Mononuclear cell (primary cell): ENCODE measurements around the gene TMEM50A. TPM values are rescaled to one million over a fixed set of nuclear protein-coding genes. Genes with fewer than 3 reads are reported as not detected.
A peak's percentile ranks its signal among the peaks of the same experiment; 100 is the strongest.
"Not testable (repeated sequence)": the region's sequence is repeated elsewhere in the genome, so short reads cannot be mapped to it uniquely, and the experiment has no call there.

Source experiments
- H3K27me3 ChIP-seq: 2 replicates; pipeline ENCODE4 v1.6.0; 2011; ENCODE audit warnings: low read length, control low read depth; ENCODE audit not compliant: insufficient read depth
- H3K4me1 ChIP-seq: 2 replicates; pipeline ENCODE4 v1.5.1; 2011; ENCODE audit warnings: mild to moderate bottlenecking, low read length, control low read depth; ENCODE audit not compliant: insufficient read depth
- H3K4me3 ChIP-seq: 2 replicates; pipeline ENCODE4 v1.5.1; 2011; ENCODE audit warnings: mild to moderate bottlenecking, low read length, moderate library complexity
- H3K9me3 ChIP-seq: 2 replicates; pipeline ENCODE4 v1.5.1; 2011; ENCODE audit warnings: low read depth, mild to moderate bottlenecking, control low read depth, low read length
- total RNA-seq: library from RNA; depleted of rRNA; stranded (reverse); fragments of >200 nt; gene quantifications from one replicate; pipeline ENCODE4 v1.2.3, GENCODE V29; 2012

Gene TMEM50A
- total RNA-seq = 136 TPM

DNA sequence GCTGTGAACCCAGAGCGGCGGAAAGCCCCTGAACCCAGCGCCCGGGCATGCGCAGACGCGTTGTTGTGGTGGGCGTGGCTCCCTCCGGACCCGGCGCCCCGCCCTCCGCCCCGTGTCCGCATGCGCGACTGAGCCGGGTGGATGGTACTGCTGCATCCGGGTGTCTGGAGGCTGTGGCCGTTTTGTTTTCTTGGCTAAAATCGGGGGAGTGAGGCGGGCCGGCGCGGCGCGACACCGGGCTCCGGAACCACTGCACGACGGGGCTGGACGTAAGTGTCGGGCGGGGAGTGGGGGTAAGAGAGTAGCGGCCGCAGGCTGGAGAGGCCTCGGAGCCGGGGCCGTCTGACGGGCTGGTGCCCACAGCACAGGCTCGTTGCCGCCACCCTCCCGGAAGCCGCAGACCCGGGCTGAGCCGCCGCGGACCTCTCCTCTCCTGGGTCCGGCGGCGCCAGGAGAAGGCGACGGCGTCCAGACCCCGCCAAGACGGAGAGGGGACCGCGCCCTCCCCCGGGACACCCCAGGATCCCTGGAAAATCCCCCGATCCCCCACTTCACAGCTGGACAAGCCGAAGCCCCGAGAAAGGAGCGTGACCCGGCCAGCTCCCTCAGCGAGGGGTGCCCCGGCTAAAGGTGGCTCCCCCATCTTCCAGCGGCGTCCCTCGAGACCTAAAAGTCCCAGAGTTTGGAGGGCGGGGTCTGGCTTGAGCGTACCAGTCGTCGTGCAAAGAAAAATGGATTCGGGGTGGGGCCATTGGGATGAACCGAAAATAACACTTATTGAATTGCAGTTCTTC, at the start of gene TMEM50A:
Gene TMEM50A (plus strand): TSS at position 147 of the 794 bp plus-strand sequence. CDS start 2,153 bp downstream, outside the sequence.
- H3K9me3 ChIP-seq = no peaks in the 10 kb centered on the region
- peaks cover 20% of the 10 kb centered on the region for H3K4me1 ChIP-seq
- H3K27me3 ChIP-seq = no peaks in the 10 kb centered on the region
- peak within 1 kb of the TSS; percentile 97 for H3K4me3 ChIP-seq

DNA sequence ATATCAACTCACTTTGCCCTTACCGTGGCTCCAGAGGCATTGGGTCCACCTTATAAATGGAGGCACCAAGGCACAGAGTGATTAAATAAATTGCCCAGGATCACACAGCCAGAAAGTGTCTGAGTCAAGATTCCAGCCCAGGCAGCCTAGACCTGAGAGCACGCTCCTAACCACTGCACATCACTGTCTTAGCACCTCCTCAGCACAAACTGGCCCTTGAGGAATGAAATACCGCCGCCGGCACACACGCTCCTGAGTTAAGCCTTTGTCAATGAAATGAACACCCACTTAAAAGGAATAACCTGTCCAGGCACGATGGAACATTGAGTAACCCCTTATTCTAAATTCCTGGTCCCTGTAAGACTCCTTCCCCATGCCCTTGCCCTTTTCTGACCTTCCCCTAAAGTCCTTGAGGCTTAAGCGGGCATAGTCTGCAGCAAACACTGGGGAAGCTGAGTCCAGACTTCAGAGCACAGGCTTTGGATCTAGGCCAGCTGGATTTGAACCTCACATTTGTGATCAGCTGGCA, 49.5 kb upstream of the TMEM50A start:
- H3K27me3 ChIP-seq, H3K4me3 ChIP-seq, H3K9me3 ChIP-seq, H3K4me1 ChIP-seq: not testable (repeated sequence)

DNA sequence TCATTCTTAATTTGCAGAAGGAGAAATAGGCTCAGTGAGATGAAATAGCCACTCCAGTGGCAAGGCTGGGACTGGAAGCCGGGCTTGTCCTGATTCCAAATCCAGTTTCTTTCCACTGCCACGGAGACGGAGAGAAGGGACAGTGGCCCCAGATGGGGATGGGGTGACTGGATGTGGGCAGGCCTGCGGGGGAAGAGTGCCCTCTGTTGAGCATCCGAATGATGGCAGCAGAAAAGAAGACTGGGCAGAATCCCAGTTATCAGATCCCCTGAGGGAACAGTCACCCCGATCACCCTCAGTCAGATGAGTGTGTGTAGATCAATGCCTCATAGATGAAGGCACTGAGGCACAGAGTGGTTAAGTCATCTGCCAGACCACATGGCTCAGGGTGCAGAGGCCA, 48.1 kb upstream of the TMEM50A start:
- H3K9me3 ChIP-seq, H3K4me3 ChIP-seq, H3K4me1 ChIP-seq, H3K27me3 ChIP-seq: not testable (repeated sequence)

DNA sequence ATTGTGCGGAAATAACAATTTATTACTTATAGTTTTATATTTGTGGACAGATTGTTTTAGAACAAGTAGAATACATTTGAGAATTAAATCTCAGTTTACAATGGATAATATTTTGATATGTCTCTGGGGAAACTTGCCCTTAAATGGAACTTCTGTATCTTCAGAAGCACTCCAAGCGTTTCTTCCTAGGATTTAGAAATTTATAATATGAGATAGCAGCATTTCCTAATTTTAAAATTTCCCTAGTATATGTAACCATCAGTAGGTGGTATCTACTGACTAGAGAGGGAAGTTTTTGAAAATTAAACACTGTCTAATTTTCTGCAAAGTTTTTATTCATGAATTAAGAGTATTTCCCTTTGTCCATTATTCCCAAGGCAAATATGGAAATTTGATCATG, 44.7 kb upstream of the TMEM50A start:
- not testable (repeated sequence) for H3K27me3 ChIP-seq, H3K9me3 ChIP-seq, H3K4me3 ChIP-seq, H3K4me1 ChIP-seq

DNA sequence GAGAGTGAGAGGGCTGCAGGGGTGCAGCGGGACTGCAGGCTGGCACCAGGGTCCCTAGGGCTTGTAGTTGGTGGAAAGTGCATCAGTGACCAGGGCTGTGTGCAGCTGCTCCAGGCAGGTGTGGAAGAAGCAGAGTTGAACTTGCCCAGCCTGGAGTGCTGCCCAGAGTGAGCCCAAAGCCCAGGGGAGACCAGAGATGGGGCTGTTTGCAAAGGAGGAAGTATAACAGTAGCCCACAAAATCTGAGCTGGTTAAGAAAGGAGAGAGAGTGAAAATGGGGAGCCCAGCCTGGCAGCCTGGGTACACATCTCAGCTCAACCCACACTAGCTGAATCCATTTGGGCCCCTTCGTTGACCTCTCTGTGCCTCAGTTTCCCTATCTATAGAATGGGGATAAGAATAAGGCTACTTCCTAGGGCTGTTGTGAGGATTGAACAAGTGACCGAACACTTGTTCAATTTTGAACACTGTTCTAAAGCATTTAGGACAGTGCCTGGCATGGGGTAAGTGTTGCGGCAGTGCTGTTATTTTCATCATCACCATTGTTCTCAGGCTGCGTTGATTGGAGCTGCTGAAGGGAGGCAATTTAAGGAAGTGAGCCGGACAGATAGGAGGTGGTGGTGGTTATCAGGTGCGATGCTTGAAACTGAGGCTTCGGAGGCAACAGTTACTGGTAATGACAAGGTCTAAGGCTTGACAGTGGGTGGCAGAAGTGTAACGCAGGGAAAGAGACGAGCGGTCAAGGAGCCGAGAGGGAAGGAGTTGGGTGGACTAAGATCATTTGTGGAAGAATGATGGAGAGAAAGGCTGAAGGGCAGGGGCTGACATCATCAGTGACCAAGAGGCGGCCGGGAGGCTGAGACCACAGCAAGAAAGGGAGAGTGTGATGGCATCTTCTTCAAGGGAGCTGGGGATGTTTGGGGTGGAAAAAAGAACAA, 43.0 kb upstream of the TMEM50A start:
- not testable (repeated sequence) for H3K4me3 ChIP-seq, H3K9me3 ChIP-seq, H3K4me1 ChIP-seq, H3K27me3 ChIP-seq

DNA sequence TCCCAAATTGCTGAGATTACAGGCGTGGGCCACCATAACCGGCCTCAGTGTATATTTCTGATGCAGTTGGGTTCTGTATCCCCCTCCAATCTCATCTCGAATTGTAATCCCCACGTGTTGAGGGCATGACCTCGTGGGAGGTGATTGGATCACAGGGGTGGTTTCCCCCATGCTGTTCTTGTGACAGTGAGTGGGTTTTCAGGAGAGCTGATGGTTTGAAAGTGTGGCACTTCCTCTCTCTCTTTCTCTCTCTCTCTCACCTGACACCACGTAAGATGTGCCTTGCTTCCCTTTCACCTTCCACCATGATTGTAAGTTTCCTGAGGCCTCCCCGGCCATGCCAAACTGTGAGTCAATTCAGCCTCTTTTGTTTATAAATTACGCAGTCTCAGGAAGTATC, 41.6 kb upstream of the TMEM50A start:
- H3K27me3 ChIP-seq, H3K4me3 ChIP-seq, H3K9me3 ChIP-seq, H3K4me1 ChIP-seq: not testable (repeated sequence)

DNA sequence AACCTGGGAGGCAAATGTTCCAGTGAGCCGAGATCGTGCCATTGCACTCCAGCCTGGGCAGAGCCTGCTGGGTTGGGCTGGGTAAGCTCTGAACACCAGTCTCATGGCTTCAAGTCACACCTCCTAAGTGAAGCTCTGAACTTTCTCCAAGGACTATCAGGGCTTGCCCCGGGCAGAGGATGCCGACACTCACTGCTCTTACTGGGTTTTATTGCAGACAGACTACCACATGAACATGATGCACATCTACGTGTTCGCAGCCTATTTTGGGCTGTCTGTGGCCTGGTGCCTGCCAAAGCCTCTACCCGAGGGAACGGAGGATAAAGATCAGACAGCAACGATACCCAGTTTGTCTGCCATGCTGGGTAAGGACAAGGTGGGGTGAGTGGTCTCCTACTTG, 37.4 kb upstream of the TMEM50A start:
- not testable (repeated sequence) for H3K4me1 ChIP-seq, H3K9me3 ChIP-seq, H3K4me3 ChIP-seq, H3K27me3 ChIP-seq

DNA sequence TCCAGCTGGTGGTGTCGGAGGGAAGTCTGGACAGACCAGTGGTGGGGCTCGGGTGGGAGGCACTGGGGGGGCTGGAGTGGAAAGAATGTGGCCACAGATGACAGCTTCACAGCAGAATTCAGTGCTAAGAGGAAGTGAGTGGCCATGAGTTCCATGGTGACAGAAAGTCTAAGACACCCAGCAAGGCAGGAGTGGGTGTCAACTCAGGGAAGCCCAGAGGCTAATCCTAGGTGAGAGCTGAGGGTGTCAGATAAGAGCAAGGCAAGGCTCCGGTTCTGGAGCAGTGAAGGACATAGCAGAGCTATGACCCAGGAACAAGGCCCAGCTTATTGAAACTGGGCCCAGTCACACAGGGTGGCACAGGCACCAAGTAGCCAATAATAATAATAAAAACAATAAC, 35.8 kb upstream of the TMEM50A start:
- H3K4me1 ChIP-seq, H3K9me3 ChIP-seq, H3K27me3 ChIP-seq, H3K4me3 ChIP-seq: not testable (repeated sequence)

DNA sequence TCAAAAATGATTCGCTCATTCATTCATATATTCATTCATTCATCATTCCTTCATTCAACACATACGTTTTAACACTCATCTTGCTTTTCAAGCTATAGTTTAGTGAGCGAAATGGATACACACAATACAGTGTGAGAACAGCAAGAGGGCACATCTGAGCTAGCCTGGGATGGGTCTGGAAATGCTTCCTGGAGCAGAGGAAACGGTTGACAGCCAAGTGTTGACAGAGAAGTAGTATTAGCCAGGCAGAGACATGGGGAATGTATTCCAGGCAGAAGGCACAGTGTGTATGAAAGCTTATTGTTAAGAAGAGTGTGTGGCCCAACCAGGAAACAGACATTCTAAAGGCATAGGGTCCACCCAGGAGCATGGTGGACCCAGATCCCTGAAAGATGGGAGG, 33.2 kb upstream of the TMEM50A start:
- H3K27me3 ChIP-seq, H3K4me1 ChIP-seq, H3K9me3 ChIP-seq, H3K4me3 ChIP-seq: not testable (repeated sequence)

DNA sequence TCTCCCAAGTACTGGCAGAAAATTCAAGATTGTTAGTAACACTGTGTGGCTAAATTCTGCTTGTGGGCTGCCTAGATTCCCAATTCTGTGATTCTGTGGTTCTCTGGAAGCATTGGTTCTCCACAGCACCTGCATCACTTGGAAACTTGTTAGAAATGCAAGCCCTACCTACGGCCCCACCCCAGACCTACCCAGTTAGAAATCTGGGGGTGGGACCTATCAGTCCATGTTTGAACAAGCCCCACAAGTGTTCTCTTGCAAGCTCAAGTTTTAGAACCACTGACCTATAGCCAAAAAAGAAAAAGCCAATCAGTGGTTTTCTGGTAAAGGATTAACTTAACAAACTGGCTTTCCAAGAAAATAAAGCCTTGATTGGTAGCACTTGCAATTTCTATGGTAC, 30.0 kb upstream of the TMEM50A start:
- H3K9me3 ChIP-seq, H3K4me1 ChIP-seq, H3K4me3 ChIP-seq, H3K27me3 ChIP-seq: not testable (repeated sequence)

DNA sequence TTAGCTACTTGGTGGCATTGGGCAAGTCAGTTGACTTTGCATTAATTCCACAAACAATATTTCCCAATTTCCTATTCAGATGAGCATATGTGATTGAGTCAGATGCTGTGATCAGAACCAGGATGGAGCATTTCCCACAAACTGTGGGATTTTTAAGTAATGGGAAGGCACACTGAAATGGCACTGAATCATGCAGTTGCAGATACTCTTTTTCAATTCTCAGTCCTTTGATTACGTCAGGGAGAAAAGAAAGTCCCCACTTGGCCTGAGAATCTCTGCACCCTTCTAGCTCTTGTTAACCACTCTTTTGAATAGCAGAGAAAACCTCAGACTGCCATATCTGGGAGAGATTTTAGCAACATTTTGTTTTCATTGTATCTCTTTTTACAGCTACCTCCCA, 29.0 kb upstream of the TMEM50A start:
- not testable (repeated sequence) for H3K9me3 ChIP-seq, H3K4me1 ChIP-seq, H3K27me3 ChIP-seq, H3K4me3 ChIP-seq

DNA sequence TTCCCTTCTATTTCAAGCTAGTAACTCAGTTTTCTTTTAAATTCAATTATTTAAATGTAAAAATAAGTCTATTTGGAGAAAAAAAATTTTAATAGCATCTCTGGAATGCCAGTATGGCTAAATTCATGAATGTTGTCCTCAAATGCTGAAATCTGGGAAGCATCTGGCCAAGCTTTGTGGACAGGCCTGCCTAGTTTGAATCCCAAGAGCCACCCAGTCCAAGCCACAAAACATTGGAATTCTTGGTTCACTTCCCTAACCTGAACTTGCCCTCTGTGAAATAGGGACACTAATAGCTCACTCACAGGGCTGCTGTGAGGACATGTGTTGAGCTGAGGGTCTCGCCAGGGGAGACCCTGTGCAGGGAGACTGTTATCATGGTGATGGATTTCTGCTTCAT, 28.6 kb upstream of the TMEM50A start:
- H3K27me3 ChIP-seq, H3K4me3 ChIP-seq, H3K9me3 ChIP-seq, H3K4me1 ChIP-seq: not testable (repeated sequence)

DNA sequence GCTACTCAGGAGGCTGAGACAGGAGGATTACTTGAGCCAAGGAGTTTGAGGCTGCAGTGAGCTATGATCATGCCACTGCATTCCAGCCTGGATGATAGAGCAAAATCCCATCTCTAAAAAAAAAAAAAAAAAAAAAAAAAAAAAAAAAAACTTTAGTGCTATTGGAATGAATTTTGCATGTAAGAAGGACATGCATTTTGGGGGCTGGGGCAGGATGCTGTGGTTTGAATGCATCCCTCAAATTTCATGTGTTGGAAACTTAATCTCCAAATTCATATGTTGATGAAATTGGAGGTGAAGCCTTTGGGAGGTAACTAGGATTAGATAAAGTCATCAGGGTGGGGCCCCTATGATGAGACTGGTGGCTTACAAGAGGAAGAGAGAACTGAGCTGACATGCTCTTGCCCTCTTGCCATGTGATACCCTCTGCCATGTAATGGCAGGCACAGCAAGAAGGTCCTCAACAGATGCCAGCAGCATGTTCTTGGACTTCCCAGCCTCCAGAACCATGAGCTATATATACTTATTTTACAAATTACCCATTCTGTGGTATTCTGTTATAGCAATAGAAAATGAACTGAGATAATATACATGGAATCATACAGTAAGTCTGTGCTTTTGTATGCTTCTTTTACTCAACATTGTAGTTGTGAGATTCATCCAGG, 25.2 kb upstream of the TMEM50A start:
- not testable (repeated sequence) for H3K4me1 ChIP-seq, H3K9me3 ChIP-seq, H3K4me3 ChIP-seq, H3K27me3 ChIP-seq

DNA sequence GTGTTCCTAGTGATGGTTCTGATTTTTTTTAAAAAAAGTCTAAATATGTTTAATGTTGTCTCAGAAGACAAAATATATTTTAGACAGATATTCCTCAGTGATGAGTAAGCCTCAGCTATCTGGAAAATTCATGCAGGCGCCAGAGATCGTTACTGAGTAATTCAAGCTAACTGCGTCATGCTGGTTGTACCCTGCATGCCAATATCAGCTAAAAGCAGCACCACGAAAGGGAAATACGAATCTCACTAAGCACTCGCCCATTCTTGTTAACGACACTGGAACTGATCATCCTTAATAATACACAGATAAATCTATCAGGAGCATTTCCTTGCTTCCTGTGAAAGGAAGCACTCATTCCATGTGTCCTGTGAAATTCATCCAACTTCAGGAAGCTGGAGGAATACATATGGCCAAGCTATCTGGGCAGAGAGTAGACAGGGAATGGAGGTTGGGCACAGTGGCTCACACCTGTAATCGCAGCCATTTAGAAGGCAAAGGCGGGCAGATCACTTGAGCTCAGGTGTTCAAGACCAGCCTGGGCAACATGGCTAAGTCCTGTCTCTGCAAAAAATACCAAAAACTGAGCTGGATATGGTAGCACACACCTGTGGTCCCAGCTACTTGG, 17.7 kb upstream of the TMEM50A start:
- H3K4me1 ChIP-seq, H3K9me3 ChIP-seq, H3K4me3 ChIP-seq, H3K27me3 ChIP-seq: not testable (repeated sequence)

DNA sequence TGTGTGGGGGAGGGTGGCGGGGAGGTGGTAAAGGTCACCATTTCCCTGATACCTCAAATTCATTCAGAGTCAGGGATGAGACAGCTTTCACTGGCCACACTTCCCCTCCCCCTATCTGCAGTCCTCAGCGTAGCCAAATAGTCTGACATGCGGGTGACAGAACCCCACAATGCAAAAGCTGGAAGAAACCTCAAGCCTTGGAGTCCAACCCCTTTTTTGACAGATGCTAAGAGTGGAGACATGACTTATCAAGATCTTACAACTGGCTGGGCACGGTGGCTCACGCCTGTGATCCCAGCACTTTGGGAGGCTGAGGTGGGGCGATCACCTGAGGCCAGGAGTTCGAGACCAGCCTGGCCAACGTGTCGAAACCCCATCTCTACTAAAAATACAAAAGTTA, 16.0 kb upstream of the TMEM50A start:
- H3K27me3 ChIP-seq, H3K9me3 ChIP-seq, H3K4me1 ChIP-seq, H3K4me3 ChIP-seq: not testable (repeated sequence)
